Memory B cell (primary cell): ENCODE results near the gene FHIT.

ENCODE experiments used
- ATAC-seq: fragments of 150-1000 bp; cut with Tn5 transposase; 2 replicates; pipeline ENCODE4 v1.10.0; 2021; ENCODE audit warnings: low read depth, mild to moderate bottlenecking, moderate library complexity
- DNase-seq, 2 donors: peaks; one replicate each; pipeline ENCODE4 v3.0.0; 2022; ENCODE audit warnings: low spot score in 2 of 2
- H3K27ac Mint-ChIP-seq: one replicate; pipeline ENCODE4 v1.8.0; 2022; ENCODE audit warnings: mild to moderate bottlenecking, moderate library complexity, mixed read lengths
- H3K27me3 Mint-ChIP-seq: one replicate; pipeline ENCODE4 v1.8.0; 2022; ENCODE audit warnings: mixed read lengths
- H3K36me3 Mint-ChIP-seq: one replicate; pipeline ENCODE4 v1.8.0; 2022; ENCODE audit warnings: mild to moderate bottlenecking, mixed read lengths
- H3K4me1 Mint-ChIP-seq: one replicate; pipeline ENCODE4 v1.8.0; 2022; ENCODE audit warnings: mixed read lengths
- H3K4me3 Mint-ChIP-seq: one replicate; pipeline ENCODE4 v1.8.0; 2022; ENCODE audit warnings: mild to moderate bottlenecking, moderate library complexity, mixed read lengths
- H3K9me3 Mint-ChIP-seq: one replicate; pipeline ENCODE4 v1.8.0; 2022; ENCODE audit warnings: mixed read lengths

Gene FHIT

DNA sequence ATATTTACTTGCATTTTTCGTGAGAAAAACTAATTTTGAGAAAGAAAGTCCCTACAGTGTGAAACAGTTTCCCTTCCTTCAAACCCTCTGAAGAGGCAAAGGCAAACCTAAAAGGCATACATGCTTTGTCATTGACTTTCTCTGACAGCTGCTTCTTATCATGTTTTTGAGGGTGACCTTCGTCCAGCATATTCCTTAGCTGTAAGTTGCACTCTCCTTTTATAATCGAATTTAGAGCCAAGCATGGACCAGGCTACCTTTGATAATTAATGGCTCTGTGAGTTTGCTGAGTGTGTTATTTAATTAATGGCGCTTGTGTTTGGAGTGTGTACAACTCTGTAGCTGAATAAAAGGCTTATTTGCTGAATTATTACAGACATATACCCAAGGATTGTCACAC is 1517.2 kb downstream of the FHIT start:
- ATAC-seq (no peak), DNase-seq (no peak)
- H3K9me3 Mint-ChIP-seq: no peaks in the 10 kb centered on the region
- no peaks in the 10 kb centered on the region for H3K36me3 Mint-ChIP-seq
- H3K4me1 Mint-ChIP-seq: peaks cover 8% of the 10 kb centered on the region
- no peak overlapping the region for H3K27ac Mint-ChIP-seq
- no peak overlapping the region for H3K4me3 Mint-ChIP-seq
- peaks cover 2% of the 10 kb centered on the region for H3K27me3 Mint-ChIP-seq

GRCh38 chr3:59733041-59733809 is 1518.0 kb downstream of the FHIT start:
- no peaks in the 10 kb centered on the region for H3K9me3 Mint-ChIP-seq
- peaks cover 8% of the 10 kb centered on the region for H3K4me1 Mint-ChIP-seq
- H3K36me3 Mint-ChIP-seq: no peaks in the 10 kb centered on the region
- no peak overlapping the region for H3K4me3 Mint-ChIP-seq
- peaks cover 2% of the 10 kb centered on the region for H3K27me3 Mint-ChIP-seq
- ATAC-seq: no peak
- no peak overlapping the region for H3K27ac Mint-ChIP-seq
- no peak for DNase-seq

DNA sequence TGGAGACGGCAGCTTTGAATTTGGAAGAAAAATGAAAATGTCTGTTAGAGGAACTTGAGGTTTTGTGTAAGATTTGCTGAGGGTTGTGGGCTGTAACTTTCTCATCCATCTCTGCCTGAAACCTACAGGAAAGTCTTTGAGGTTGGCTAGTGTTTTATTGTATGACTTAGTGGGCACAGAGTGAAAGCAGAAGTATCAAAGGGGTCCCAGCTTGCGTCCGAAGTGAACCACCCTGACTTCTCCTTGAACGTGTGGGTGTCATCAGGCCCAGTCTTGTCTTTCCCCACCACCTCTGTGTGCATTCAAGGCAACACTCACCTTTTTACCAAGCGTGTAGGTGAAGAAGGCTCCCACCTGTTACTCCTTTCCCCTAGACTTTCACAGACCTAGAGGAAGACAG is 1519.3 kb downstream of the FHIT start:
- no peak overlapping the region for H3K27ac Mint-ChIP-seq
- H3K9me3 Mint-ChIP-seq: no peaks in the 10 kb centered on the region
- ATAC-seq (peak; percentile 22), DNase-seq (no peak)
- no peaks in the 10 kb centered on the region for H3K36me3 Mint-ChIP-seq
- peaks cover 2% of the 10 kb centered on the region for H3K27me3 Mint-ChIP-seq
- H3K4me1 Mint-ChIP-seq: peaks cover 8% of the 10 kb centered on the region
- H3K4me3 Mint-ChIP-seq: no peak overlapping the region

DNA sequence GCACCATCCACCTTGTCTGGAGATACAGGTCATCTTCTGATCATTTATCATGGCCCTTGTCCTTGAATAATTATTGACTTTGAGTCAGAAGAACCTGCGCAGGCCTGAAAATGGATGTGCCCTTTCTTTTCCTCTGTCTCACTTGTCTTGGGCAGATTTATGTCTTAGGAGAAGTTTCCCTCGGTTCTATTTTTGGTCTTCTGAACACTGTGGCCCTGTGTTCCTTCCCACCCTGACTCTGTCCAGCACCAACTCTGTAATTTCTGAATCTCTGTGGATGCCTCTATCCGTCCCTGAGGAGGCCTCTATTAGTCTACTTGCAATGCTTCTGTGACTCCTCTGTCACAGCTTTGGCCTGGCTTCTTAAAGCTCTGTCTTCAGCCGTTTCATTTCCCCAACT is 1520.7 kb downstream of the FHIT start:
- no peak for ATAC-seq
- H3K27ac Mint-ChIP-seq: no peak overlapping the region
- H3K9me3 Mint-ChIP-seq: no peaks in the 10 kb centered on the region
- H3K4me3 Mint-ChIP-seq: no peak overlapping the region
- peaks cover 2% of the 10 kb centered on the region for H3K27me3 Mint-ChIP-seq
- DNase-seq: no peak
- H3K4me1 Mint-ChIP-seq: peaks cover 8% of the 10 kb centered on the region
- H3K36me3 Mint-ChIP-seq: no peaks in the 10 kb centered on the region

DNA sequence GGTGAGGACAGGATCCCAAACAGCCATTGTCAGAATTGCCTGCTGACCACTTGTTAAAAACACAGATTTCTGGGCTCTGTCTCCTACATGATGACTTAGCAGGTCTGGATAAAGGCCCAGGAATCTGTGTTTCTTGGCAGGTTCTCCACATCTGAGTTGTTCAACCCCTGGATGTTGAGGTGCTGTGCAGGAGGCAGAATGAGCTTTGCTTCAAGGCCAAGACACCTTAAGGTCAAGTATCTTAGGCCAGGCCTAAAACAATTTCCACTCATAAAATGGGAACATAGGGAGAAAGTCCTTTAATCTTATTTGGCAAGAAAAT is 1522.7 kb downstream of the FHIT start:
- H3K4me3 Mint-ChIP-seq: no peak overlapping the region
- H3K4me1 Mint-ChIP-seq: peaks cover 8% of the 10 kb centered on the region
- no peaks in the 10 kb centered on the region for H3K27me3 Mint-ChIP-seq
- ATAC-seq (no peak), DNase-seq (no peak)
- H3K9me3 Mint-ChIP-seq: no peaks in the 10 kb centered on the region
- no peak overlapping the region for H3K27ac Mint-ChIP-seq
- no peaks in the 10 kb centered on the region for H3K36me3 Mint-ChIP-seq

DNA sequence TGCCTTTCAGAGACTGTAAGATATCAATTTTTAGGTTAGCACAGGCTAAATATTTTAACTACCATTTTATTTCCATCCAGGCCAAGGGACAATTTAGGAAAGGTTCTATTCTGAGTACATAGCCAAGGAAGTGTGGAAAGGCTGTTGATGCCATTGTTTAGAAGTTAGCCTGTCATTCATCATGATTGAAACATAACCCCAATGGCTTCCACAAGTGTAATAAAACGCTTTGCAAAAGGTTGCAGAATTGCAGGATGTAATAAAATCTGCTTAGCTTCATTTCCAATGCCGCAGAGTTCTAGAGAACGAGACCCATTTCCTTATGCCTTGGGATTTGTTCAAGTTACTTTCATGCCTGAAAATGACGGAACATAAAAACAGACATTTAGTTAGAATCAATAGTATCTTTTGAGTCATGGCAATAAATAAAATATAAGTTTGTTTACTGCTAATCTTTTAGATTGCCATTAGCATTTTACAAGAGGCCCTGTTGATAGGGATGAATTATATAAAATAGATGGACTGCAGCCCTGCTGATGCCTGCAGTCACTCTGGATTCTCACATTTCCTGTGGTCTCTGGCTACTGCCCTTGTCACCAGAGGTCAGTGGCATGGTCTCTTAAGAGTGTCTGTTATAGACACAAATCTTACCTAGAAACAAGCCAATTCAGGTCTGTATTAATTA is 1523.2 kb downstream of the FHIT start:
- Mint-ChIP-seq H3K36me3 (no peaks in the 10 kb centered on the region), H3K27ac (no peak overlapping the region), H3K4me3 (no peak overlapping the region), H3K9me3 (no peaks in the 10 kb centered on the region), H3K27me3 (no peaks in the 10 kb centered on the region), H3K4me1 (peaks cover 8% of the 10 kb centered on the region)
- ATAC-seq (no peak), DNase-seq (no peak)

- Mint-ChIP-seq H3K27me3 (no peaks in the 10 kb centered on the region), H3K4me3 (no peak overlapping the region), H3K9me3 (no peaks in the 10 kb centered on the region), H3K27ac (no peak overlapping the region), H3K4me1 (no peaks in the 10 kb centered on the region), H3K36me3 (no peaks in the 10 kb centered on the region)
- no peak for ATAC-seq
- DNase-seq: no peak
Measured at GRCh38 chr3:59726279-59726678, 1525.0 kb downstream of the FHIT start.

DNA sequence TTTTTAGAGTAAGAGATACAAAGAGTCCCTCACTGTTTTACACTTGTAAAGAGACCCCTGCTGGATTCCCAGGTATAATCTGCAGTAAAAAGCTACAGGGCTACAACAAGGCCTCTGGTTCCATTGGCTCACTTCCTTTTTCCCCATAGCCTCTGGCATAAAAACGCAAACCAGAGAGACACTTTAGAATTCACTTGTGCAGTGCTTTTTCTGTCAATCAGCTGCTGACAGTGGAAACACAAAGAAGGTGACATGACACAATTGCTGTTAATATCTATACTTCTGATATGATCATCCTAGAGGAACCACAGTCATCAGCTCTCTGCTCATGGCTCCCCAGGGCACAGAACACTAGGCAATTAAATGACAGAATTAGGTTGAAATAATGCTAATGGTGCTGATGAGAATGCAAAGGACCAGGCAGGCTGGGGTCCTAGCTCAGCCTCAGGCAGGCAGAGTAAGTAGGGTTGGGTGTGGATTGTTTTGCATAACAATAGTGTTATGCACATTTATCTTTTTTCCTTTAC is 1533.5 kb downstream of the FHIT start:
- Mint-ChIP-seq H3K4me3 (no peak overlapping the region), H3K4me1 (no peaks in the 10 kb centered on the region), H3K36me3 (no peaks in the 10 kb centered on the region), H3K27ac (no peak overlapping the region), H3K9me3 (peaks cover 4% of the 10 kb centered on the region), H3K27me3 (no peaks in the 10 kb centered on the region)
- ATAC-seq: no peak
- DNase-seq: no peak

DNA sequence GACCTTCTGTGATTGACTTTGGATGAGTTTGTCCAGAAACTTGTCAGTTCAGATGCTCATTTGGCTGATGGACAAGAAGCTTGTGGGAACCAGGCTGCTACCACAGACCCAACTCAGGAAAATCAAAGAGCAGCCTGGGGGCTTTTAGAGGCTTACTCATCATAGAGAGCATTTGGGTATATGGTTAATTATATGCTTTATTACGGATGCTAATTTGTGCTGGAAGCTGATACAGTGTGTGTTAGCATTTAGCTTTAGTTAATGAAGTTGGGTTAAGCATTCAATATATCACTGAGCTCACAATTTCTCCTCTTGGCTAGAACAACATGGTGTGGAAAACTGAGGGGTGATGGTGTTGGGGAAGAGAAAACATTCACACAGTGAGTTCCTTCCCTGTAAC is 1537.2 kb downstream of the FHIT start:
- ATAC-seq: no peak
- Mint-ChIP-seq H3K27ac (no peak overlapping the region), H3K4me3 (no peak overlapping the region), H3K4me1 (no peaks in the 10 kb centered on the region), H3K9me3 (peaks cover 4% of the 10 kb centered on the region), H3K27me3 (no peaks in the 10 kb centered on the region), H3K36me3 (no peaks in the 10 kb centered on the region)
- no peak for DNase-seq

DNA sequence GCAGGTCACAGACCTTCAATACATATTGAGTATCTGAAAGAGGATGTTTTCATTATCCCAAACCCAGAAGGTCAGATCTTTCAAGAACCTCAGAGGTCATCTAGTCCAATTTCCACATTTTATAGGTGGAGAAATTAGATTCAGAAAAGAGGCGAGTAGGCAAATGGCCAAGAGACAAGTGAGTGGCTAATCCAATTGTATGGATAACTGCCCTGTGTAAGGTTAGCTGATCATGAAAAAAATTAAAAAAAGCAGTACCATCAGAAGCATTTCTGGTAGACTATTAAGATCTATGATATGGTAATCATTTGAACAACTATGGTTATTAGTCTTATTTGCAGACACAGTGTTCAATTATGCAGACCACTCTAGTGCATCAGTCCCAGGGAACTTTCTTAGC is 1540.7 kb downstream of the FHIT start:
- Mint-ChIP-seq H3K4me3 (no peak overlapping the region), H3K4me1 (no peaks in the 10 kb centered on the region), H3K9me3 (peaks cover 4% of the 10 kb centered on the region), H3K36me3 (no peaks in the 10 kb centered on the region), H3K27me3 (peaks cover 3% of the 10 kb centered on the region), H3K27ac (no peak overlapping the region)
- no peak for DNase-seq
- ATAC-seq: no peak

- H3K27me3 Mint-ChIP-seq: peaks cover 3% of the 10 kb centered on the region
- H3K27ac Mint-ChIP-seq: no peak overlapping the region
- no peak overlapping the region for H3K4me3 Mint-ChIP-seq
- H3K4me1 Mint-ChIP-seq: no peaks in the 10 kb centered on the region
- ATAC-seq: no peak
- H3K9me3 Mint-ChIP-seq: peaks cover 4% of the 10 kb centered on the region
- DNase-seq: no peak
- no peaks in the 10 kb centered on the region for H3K36me3 Mint-ChIP-seq
Measured at GRCh38 chr3:59709702-59710553, 1541.3 kb downstream of the FHIT start.

GRCh38 chr3:59708202-59708601 is 1543.0 kb downstream of the FHIT start:
- Mint-ChIP-seq H3K4me3 (no peak overlapping the region), H3K27ac (no peak overlapping the region), H3K4me1 (no peaks in the 10 kb centered on the region), H3K36me3 (no peaks in the 10 kb centered on the region), H3K27me3 (peaks cover 3% of the 10 kb centered on the region), H3K9me3 (peaks cover 2% of the 10 kb centered on the region)
- ATAC-seq: no peak
- no peak for DNase-seq

- Mint-ChIP-seq H3K9me3 (no peaks in the 10 kb centered on the region), H3K27ac (no peak overlapping the region), H3K27me3 (peaks cover 3% of the 10 kb centered on the region), H3K36me3 (no peaks in the 10 kb centered on the region), H3K4me1 (no peaks in the 10 kb centered on the region), H3K4me3 (no peak overlapping the region)
- ATAC-seq (no peak), DNase-seq (no peak)
Measured at GRCh38 chr3:59704292-59704691, 1547.0 kb downstream of the FHIT start.

DNA sequence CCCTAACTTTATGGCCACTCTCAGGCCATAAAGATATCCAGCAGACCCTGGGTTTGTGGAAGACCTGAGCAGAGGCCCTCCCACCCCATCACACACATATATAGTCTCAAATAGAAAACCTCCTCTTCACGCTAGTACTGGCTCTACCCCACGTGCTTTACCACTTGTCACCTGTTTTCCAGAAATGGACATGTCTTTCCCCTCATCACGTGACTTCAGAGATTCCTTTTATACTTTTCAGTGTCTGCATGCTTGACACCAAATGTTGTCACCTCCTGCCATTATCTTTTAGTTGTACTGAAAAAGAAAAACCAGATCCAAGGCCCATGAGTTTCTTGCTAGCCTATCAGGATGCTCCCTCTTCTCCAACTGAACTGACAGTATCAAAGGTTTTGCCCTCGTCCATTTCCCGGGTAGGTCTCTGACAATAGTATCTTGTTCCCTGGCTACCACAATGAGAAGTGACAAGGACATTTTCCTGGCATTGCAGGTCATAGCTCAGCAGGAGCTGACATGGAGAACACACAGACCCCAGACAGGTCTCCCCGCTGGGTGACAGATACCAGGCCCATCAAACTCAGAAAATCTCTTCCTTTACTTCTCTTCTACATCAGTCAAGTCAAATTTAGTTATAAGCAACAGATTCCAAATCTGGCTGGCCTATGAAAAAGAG is 1551.5 kb downstream of the FHIT start:
- H3K36me3 Mint-ChIP-seq: no peaks in the 10 kb centered on the region
- H3K4me3 Mint-ChIP-seq: no peak overlapping the region
- H3K27ac Mint-ChIP-seq: no peak overlapping the region
- no peak for ATAC-seq
- H3K4me1 Mint-ChIP-seq: no peaks in the 10 kb centered on the region
- no peak for DNase-seq
- no peaks in the 10 kb centered on the region for H3K27me3 Mint-ChIP-seq
- H3K9me3 Mint-ChIP-seq: no peaks in the 10 kb centered on the region
